WI38 (cell line): ENCODE results near the gene RAB39A.
A peak's percentile ranks its signal among the peaks of the same experiment; 100 is the strongest.

ENCODE experiments used
- H3K4me3 ChIP-seq: 2 replicates; pipeline ENCODE4 v1.5.1; 2011; ENCODE audit warnings: low read depth, mild to moderate bottlenecking, control low read depth, low read length
- CTCF ChIP-seq: IDR thresholded peaks from 2 replicates; pipeline ENCODE4 v1.5.1; 2012; ENCODE audit warnings: low read depth, mild to moderate bottlenecking, control low read depth, low read length

RAB39A gene

GRCh38 chr11:108009497-108010370, 81.5 kb downstream of the RAB39A start:
- H3K4me3 ChIP-seq: peak overlapping the region; percentile 94
- TF ChIP-seq CTCF: no peak

GRCh38 chr11:108012139-108012725, 84.0 kb downstream of the RAB39A start:
- no peak overlapping the region for H3K4me3 ChIP-seq
- TF ChIP-seq CTCF: no peak
